ENCODE results near the gene NABP1. TPM values are rescaled to one million over a fixed set of nuclear protein-coding genes. Genes with fewer than 3 reads are reported as not detected.

Gene NABP1
- total RNA-seq, 2 experiments from 2014 or later = 65.1 to 65.4 TPM

DNA sequence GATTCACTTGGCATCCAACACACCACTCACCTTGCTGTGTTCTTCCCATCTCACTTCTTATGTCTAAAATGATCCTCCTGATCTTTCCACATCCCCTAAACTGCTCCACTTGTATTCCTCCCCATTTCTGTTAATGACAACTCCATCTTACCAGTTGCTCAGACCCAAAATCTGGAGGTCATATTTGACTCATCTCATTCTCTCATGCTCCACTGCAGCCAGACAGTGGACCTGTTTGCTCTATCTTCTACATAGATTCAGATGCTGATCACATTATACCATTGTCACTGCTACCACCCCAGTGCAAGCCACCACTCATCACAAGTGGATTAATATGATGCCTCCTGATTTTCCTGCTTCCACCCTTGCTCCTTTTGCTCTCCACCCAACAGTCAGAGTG is 7.9 kb upstream of the NABP1 start:
- DNase-seq = no peak
- Mint-ChIP-seq H3K27me3 (no peaks in the 10 kb centered on the region), H3K27ac (no peak overlapping the region), H3K9me3 (no peaks in the 10 kb centered on the region), H3K36me3 (no peaks in the 10 kb centered on the region), H3K4me1 (ENCODE audit: low read depth) (peaks cover 20% of the 10 kb centered on the region), H3K4me3 (no peak overlapping the region)
- ChIA-PET POLR2A (no interaction called here), CTCF (no interaction called here)
- intact Hi-C loops (cut with micrococcal nuclease) = no loop called here

DNA sequence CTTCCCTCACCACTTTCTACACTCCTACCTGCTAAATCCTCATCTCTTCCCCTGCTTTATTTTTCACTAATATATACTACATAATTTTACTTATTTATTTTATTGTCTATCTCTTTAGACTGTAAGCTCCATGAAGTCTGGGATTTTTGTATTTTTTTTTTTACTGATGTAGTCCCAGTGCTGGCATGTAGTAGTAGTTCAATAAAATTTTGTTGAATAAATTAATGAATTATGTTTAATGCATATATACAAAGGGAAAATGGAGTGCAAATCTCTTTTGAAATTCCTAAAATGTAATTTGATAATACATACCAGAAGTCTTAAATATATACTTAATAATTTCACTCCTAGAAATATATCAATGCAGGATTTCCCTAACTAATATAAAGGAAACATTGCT is 7.1 kb upstream of the NABP1 start:
- Mint-ChIP-seq H3K27me3 (no peaks in the 10 kb centered on the region), H3K4me1 (ENCODE audit: low read depth) (peaks cover 21% of the 10 kb centered on the region), H3K36me3 (no peaks in the 10 kb centered on the region), H3K4me3 (no peak overlapping the region), H3K9me3 (no peaks in the 10 kb centered on the region), H3K27ac (no peak overlapping the region)
- POLR2A ChIA-PET = no interaction called here
- CTCF ChIA-PET = no interaction called here
- intact Hi-C loops (cut with micrococcal nuclease) = no loop called here
- DNase-seq = no peak

DNA sequence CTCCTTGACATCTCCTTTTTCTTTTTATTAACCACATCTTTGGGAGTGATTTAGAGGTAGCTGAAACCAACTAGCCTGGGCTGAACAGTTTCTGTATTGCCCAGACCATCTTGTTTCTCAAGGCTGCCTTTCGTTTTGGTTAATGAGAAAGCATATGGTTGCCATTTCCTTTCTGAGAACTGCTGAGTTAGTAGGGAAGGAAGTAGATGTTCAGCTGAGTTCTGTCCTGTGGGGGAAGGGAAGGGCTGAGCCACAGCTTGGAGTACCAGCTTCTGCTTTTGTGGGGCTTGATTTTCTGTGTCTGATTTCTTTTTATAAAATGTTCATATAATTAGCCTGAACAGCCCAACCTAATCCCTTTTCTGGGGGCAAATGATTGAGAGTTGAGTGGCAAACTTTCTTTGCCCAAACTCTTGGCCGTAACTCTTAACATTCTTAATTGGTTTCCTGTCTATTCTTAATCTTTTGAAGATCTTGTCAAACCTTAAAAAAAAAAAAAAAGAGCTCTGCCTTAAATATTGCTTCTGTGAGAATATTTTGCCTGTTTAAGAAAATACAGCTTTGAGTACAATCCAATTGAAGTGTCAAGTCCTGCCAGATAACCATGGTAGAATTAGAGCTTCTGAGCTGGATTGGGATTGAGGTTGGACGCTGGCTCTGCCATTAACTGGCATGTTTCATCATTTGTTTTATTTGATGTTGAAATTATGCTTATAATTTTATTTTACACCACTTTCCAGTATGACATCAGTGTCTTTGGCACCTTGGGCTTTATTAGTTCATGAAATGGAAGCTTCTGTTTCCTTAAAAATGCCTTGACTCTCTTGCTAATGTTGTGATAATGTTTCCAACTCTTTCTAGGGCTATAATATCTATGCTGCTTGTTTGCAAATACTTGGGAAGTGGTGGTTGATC is 1.9 kb upstream of the NABP1 start:
- intact Hi-C loops (cut with micrococcal nuclease) = loop anchor here (1.0 to 5.0 kb wide), 4 partner anchors 10 to 1894 kb away; partner anchors contain the start of genes MFSD6, ORMDL1 and PMS1
- POLR2A ChIA-PET = interaction anchor here (0.6 to 4.2 kb wide), 19 partner anchors 9 to 106 kb away, joined by 3 to 62 read pairs (median 4); no protein-coding TSS in a partner anchor
- Mint-ChIP-seq H3K9me3 (no peaks in the 10 kb centered on the region), H3K36me3 (peaks cover 22% of the 10 kb centered on the region), H3K27me3 (peaks cover 2% of the 10 kb centered on the region), H3K4me1 (ENCODE audit: low read depth) (peaks cover 31% of the 10 kb centered on the region), H3K27ac (peak overlapping the region; percentile 99), H3K4me3 (peak overlapping the region; percentile 96)
- peak; percentile 74 for DNase-seq
- CTCF ChIA-PET = interaction anchor here (0.6 to 2.7 kb wide), 12 partner anchors 10 to 627 kb away, joined by 3 to 13 read pairs (median 3); no protein-coding TSS in a partner anchor

DNA sequence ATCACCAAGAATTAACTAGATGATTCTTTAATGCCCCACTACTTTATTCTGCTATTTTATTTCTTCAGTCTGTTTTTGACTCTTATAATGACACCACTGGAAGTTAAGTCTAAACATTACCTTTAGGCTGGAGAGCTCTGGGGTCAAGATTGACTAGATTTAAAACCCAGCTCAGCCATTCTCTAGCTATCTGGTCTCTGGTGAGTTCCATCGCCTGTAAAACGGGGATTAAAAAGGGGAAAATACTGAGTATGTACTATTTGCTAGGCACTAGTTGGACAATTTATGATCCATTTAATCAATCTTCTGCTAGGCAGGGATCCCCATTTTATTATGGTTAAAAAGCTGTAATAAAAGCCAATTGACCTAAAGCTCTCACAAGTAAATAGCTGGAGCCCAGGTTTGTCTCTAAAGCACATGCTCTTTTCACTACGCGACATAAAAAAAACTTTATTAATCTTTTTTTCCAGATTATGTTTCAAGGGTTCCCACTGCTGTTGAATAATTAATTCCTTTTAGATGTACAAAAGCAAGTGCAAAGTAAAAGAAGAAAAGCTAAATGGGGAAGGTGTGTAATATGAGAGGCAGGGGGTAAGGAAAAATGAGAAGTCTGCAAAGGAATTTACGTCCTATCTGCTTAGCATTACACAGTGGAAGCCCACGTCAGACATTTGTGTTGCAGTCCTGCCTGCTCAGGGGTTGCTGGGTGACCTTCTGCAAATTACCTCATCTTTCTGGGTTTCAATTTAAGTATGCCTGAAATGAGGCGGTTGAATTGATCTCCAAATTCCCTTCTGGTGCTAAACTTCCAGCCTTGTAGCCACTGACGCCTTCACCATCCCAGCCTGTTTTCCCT is 918 bp upstream of the NABP1 start:
- intact Hi-C loops (cut with micrococcal nuclease) = loop anchor here (1.0 to 5.0 kb wide), 8 partner anchors 40 to 1895 kb away; partner anchors contain the start of genes MFSD6, ORMDL1 and PMS1
- POLR2A ChIA-PET = interaction anchor here (0.6 to 4.2 kb wide), 30 partner anchors 8 to 660 kb away, joined by 3 to 62 read pairs (median 4); no protein-coding TSS in a partner anchor
- Mint-ChIP-seq H3K9me3 (no peaks in the 10 kb centered on the region), H3K4me3 (peak overlapping the region; percentile 96), H3K27me3 (peaks cover 2% of the 10 kb centered on the region), H3K27ac (peak overlapping the region; percentile 99), H3K4me1 (ENCODE audit: low read depth) (peaks cover 38% of the 10 kb centered on the region), H3K36me3 (peaks cover 29% of the 10 kb centered on the region)
- peak; percentile 76 for DNase-seq
- CTCF ChIA-PET = interaction anchor here (0.9 to 2.7 kb wide), 12 partner anchors 10 to 513 kb away, joined by 3 to 13 read pairs (median 3); no protein-coding TSS in a partner anchor

DNA sequence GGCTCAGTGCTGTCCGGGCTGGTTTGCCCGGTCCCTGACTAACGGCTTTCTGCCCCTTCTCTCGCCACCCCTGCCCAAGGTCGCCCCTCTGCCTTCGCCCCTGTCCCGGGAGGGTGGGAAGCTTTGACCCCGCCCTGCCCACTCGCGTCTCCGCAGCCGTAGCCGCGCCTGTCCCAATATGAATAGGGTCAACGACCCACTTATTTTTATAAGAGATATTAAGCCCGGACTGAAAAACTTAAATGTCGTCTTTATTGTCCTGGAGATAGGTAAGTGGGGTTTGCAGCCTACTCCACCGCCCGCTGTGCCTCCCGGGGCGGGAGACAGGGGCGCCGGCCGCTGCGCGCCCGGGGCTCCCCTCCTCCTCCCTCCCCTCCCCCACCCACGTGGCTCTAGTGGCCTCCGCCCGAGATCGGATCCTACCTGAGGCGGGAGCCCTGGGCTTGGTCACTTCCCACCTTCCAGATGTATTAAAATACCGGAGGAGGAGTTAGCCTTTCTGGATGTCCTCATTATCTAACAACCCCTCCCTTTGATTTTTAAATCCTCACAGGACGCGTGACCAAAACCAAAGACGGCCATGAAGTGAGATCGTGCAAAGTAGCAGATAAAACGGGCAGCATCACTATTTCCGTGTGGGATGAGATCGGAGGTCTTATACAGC is 633 bp downstream of the NABP1 start:
- CTCF ChIA-PET = interaction anchor here (1.3 to 2.0 kb wide), 3 partner anchors 13 to 111 kb away, joined by 3 to 8 read pairs (median 4); no protein-coding TSS in a partner anchor

DNA sequence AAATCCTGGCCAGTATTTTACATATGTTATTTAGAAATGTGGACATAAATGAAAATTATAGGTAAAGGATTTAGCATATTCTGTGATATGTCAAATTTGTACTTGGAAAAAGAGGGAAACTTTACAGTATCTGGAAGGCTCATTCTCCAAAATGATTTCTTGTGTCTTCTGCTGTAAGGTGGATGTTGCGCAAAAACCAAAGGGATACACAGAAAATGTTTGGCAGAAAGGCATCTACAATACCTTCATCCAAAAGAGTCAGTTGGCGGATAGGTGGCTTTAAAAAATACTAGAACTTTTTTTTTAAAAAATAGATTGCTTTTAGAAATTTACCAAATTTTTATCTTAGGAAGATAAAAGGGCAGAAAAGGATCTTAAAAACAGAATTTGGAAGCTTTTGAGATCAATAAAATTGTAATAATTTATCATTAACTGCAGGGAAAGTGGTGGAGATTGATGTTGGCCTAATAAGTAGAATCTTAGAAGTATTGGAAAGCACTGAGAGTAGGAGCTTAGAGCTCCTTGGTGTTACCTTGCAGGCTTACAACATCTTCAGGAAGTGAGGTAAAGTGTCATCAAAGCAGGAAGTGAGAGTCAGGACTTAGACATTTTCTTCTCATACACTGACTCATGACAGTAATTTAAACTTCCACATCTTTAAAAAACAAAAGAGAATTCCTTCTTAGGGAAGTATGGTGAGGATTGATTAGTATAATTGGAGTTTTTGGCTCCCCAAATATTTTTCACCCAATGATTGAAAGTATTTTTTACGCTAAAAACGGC is 2.1 kb downstream of the NABP1 start:
- ChIA-PET POLR2A (interaction anchor here (0.7 to 3.3 kb wide), 5 partner anchors 16 to 62 kb away, joined by 3 to 35 read pairs (median 6); no protein-coding TSS in a partner anchor), CTCF (interaction anchor here (0.6 to 2.7 kb wide), 4 partner anchors 12 to 113 kb away, joined by 3 to 11 read pairs (median 6); no protein-coding TSS in a partner anchor)
- no peak for DNase-seq
- H3K27ac Mint-ChIP-seq = peak overlapping the region; percentile 99
- peaks cover 48% of the 10 kb centered on the region for H3K36me3 Mint-ChIP-seq
- no peaks in the 10 kb centered on the region for H3K9me3 Mint-ChIP-seq
- intact Hi-C loops (cut with micrococcal nuclease) = loop anchor here (1.0 to 5.0 kb wide), 6 partner anchors 9 to 1898 kb away; partner anchors contain the start of genes MFSD6, ORMDL1 and PMS1
- peaks cover 2% of the 10 kb centered on the region for H3K27me3 Mint-ChIP-seq
- peaks cover 54% of the 10 kb centered on the region for H3K4me1 Mint-ChIP-seq (ENCODE audit: low read depth)
- H3K4me3 Mint-ChIP-seq = peak overlapping the region; percentile 96

More for the DNA sequence above, 633 bp downstream of the NABP1 start:
- Mint-ChIP-seq H3K4me3 (peak overlapping the region; percentile 96), H3K27ac (peak overlapping the region; percentile 99), H3K4me1 (ENCODE audit: low read depth) (peaks cover 52% of the 10 kb centered on the region), H3K36me3 (peaks cover 43% of the 10 kb centered on the region), H3K9me3 (no peaks in the 10 kb centered on the region), H3K27me3 (peaks cover 2% of the 10 kb centered on the region)
- DNase-seq = peak; percentile 79
- POLR2A ChIA-PET = interaction anchor here (0.6 to 4.2 kb wide), 21 partner anchors 8 to 798 kb away, joined by 3 to 62 read pairs (median 5); partner anchors contain the start of gene GLS
- intact Hi-C loops (cut with micrococcal nuclease) = loop anchor here (1.0 to 5.0 kb wide), 7 partner anchors 527 to 1896 kb away; partner anchors contain the start of genes MFSD6, ORMDL1 and PMS1

DNA sequence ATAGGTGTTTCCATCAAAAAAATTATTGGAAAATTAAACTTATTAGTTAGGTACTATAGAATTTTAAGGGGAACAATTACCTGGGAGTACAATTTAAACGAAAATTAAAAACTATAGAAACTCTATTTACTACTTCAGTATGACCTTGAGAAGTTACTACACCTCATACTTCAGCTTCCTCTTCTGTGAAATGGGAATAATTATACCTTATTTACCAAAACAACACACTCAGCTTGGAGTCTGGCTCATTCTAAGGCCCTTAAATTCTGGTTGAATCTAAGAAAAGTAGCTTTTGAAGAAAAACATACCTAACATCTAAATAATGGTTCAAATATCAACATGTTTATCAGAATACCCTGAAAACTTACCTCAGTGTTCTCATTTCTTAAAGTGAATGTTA is 2.7 kb downstream of the NABP1 start:
- Mint-ChIP-seq H3K27me3 (peaks cover 2% of the 10 kb centered on the region), H3K9me3 (no peaks in the 10 kb centered on the region), H3K27ac (peak overlapping the region; percentile 99), H3K4me1 (ENCODE audit: low read depth) (peaks cover 52% of the 10 kb centered on the region), H3K36me3 (peaks cover 54% of the 10 kb centered on the region), H3K4me3 (peak overlapping the region; percentile 96)
- DNase-seq = no peak
- ChIA-PET POLR2A (interaction anchor here (1.0 to 2.1 kb wide), 2 partner anchors 43 to 63 kb away, joined by 6 read pairs; no protein-coding TSS in a partner anchor), CTCF (interaction anchor here (0.6 to 2.7 kb wide), 5 partner anchors 43 to 125 kb away, joined by 3 to 11 read pairs (median 3); no protein-coding TSS in a partner anchor)
- intact Hi-C loops (cut with micrococcal nuclease) = loop anchor here (1.0 kb wide), 1 partner anchor 9 kb away; no protein-coding TSS in a partner anchor

DNA sequence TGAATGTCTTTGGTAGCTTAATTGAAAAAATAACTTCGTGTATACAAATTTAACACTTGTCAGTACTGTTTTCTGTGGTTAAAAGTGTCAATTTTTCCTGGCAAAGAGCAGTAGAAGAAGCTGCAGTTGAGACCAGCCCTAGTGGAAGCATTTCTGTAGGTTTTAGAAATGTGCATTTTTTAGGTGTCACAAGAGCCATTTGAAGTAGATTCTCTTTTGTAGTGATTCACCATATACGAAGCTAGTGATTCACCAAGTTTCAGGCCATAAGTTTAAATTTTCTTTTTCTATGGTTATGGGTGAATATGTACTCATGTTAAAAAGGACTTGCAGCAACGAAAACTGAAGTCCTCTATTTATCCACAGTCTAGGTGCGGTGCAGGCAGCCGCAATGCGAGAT is 4.2 kb downstream of the NABP1 start:
- H3K27me3 Mint-ChIP-seq = peaks cover 2% of the 10 kb centered on the region
- H3K9me3 Mint-ChIP-seq = no peaks in the 10 kb centered on the region
- POLR2A ChIA-PET = interaction anchor here (1.0 to 1.6 kb wide), 7 partner anchors 45 to 662 kb away, joined by 3 to 7 read pairs (median 5); no protein-coding TSS in a partner anchor

DNA sequence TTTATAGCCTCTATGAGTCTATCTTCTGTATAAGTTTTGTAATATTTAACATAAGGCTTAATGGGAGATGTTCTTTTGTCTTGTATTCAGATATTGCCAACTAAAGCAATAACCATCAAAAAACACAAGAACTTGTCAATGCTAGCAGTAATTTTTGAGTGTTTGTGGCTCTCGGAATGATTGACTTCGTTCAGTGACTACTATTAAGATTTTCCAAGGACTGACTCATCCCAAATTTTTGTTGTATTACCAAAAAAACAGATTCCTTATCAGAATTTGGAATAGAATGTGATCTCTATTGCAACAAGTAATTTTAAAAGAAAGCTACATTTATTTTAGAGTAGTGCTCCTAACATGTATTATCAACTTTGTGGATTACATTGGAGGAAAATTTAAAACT is 8.1 kb downstream of the NABP1 start:
- peaks cover 80% of the 10 kb centered on the region for H3K4me1 Mint-ChIP-seq (ENCODE audit: low read depth)
- intact Hi-C loops (cut with micrococcal nuclease) = no loop called here
- DNase-seq = no peak
- POLR2A ChIA-PET = interaction anchor here (1.2 to 1.7 kb wide), 2 partner anchors 9 to 68 kb away, joined by 4 to 11 read pairs; partner anchors contain the start of gene NABP1
- H3K9me3 Mint-ChIP-seq = no peaks in the 10 kb centered on the region
- H3K4me3 Mint-ChIP-seq = no peak overlapping the region
- H3K36me3 Mint-ChIP-seq = peaks cover 64% of the 10 kb centered on the region
- H3K27ac Mint-ChIP-seq = peak overlapping the region; percentile 40
- no peaks in the 10 kb centered on the region for H3K27me3 Mint-ChIP-seq
- CTCF ChIA-PET = interaction anchor here (1.1 to 3.0 kb wide), 2 partner anchors 10 to 119 kb away, joined by 3 to 12 read pairs; no protein-coding TSS in a partner anchor

More for the DNA sequence above, 4.2 kb downstream of the NABP1 start:
- Mint-ChIP-seq H3K27ac (peak overlapping the region; percentile 86), H3K36me3 (peaks cover 65% of the 10 kb centered on the region), H3K4me3 (peak overlapping the region; percentile 48), H3K4me1 (ENCODE audit: low read depth) (peaks cover 52% of the 10 kb centered on the region)
- peak; percentile 13 for DNase-seq
- CTCF ChIA-PET = interaction anchor here (1.3 to 2.7 kb wide), 3 partner anchors 44 to 115 kb away, joined by 4 to 11 read pairs (median 8); no protein-coding TSS in a partner anchor
- intact Hi-C loops (cut with micrococcal nuclease) = loop anchor here (1.0 to 2.0 kb wide), 2 partner anchors 31 to 65 kb away; no protein-coding TSS in a partner anchor

DNA sequence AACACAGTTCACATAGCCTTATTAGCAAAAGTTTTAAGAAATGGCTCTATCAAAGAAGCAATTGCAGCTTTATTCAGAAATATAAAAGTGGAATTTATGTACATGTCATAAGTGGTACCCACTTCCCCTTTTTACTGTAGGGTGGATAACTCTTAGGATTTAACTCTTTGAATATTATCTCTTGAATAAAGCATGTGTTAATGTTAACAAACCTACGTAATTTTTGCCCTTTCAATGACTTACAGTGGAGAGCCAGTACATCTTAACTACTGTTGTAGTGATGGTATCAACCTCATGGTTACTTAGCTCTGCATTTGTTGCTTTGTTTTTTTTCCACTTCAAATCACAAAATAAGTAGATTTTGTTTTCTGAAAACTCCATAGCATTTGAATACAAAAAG is 8.8 kb downstream of the NABP1 start:
- H3K4me3 Mint-ChIP-seq = no peak overlapping the region
- CTCF ChIA-PET = interaction anchor here (1.1 to 3.0 kb wide), 2 partner anchors 11 to 120 kb away, joined by 3 to 12 read pairs; no protein-coding TSS in a partner anchor
- H3K36me3 Mint-ChIP-seq = peaks cover 60% of the 10 kb centered on the region
- POLR2A ChIA-PET = interaction anchor here (1.2 to 1.7 kb wide), 2 partner anchors 10 to 68 kb away, joined by 4 to 11 read pairs; partner anchors contain the start of gene NABP1
- no peak for DNase-seq
- peak overlapping the region; percentile 14 for H3K27ac Mint-ChIP-seq
- H3K27me3 Mint-ChIP-seq = no peaks in the 10 kb centered on the region
- peaks cover 79% of the 10 kb centered on the region for H3K4me1 Mint-ChIP-seq (ENCODE audit: low read depth)
- intact Hi-C loops (cut with micrococcal nuclease) = no loop called here
- H3K9me3 Mint-ChIP-seq = no peaks in the 10 kb centered on the region

Measured in activated CD4-positive, alpha-beta memory T cell treated with anti-CD3 and anti-CD28 coated beads for 36 hours (primary cell).